Measurements from ENCODE around the gene KIR2DL1.
"Not testable (repeated sequence)": the region's sequence is repeated elsewhere in the genome, so short reads cannot be mapped to it uniquely, and the experiment has no call there.

KIR2DL1 gene

GRCh38 chr19:54824416-54824815, 54.8 kb downstream of the KIR2DL1 start:
- DNase-seq (ENCODE audit: low read depth), result not testable (repeated sequence)

DNA sequence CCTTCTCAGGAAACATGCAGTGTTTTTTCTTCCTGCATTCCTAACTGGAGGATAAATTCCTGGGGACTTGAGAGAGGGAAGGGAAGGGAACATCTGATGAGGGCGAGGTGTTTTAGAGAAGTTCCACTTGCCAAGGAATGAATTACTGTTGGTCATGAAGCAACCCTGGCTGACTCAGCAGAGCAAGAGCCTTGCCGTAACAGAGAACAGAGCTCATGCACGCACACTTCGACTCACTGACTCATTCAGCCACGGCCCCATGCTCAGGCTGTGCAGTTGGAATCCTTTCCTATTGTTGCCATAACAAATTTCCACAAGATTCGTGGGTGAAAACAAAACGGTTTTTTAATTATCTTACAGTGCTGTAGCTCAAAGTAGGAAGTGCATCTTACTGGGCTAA, 55.7 kb downstream of the KIR2DL1 start:
- peak; percentile 16 for DNase-seq (ENCODE audit: low read depth)

- DNase-seq (ENCODE audit: low read depth), result not testable (repeated sequence)
Observed at GRCh38 chr19:54828064-54828463, 58.5 kb downstream of the KIR2DL1 start.

DNA sequence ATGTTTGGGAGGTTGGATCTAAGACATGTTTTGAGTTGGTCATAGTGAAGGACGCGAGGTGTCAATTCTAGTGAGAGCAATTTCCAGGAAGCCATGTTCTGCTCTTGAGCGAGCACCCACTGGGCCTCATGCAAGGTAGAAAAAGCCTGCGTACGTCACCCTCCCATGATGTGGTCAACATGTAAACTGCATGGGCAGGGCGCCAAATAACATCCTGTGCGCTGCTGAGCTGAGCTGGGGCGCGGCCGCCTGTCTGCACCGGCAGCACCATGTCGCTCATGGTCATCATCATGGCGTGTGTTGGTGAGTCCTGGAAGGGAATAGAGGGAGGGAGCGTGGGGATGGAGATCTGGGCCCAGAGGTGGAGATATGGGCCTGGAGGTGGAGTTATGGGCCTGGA, 62.9 kb downstream of the KIR2DL1 start, which contains the start of gene KIR2DS4:
KIR2DS4 (plus strand) TSS at position 181 of the 400 bp plus-strand sequence.
- DNase-seq (ENCODE audit: low read depth), result not testable (repeated sequence)
